ENCODE data around the gene OR2C3.
"Not testable (repeated sequence)": the region's sequence is repeated elsewhere in the genome, so short reads cannot be mapped to it uniquely, and the experiment has no call there.

Gene OR2C3

GRCh38 chr1:247517795-247518612 is 18.2 kb downstream of the OR2C3 start:
- no peak for DNase-seq (ENCODE audit: low spot score)

- no peak for DNase-seq (ENCODE audit: low spot score)
Observed at GRCh38 chr1:247506831-247507230, 29.4 kb downstream of the OR2C3 start.

- no peak for DNase-seq (ENCODE audit: low spot score)
Observed at GRCh38 chr1:247500865-247501264, 35.4 kb downstream of the OR2C3 start.

- no peak for DNase-seq (ENCODE audit: low spot score)
Observed at GRCh38 chr1:247496581-247497285, 39.5 kb downstream of the OR2C3 start.

- DNase-seq (ENCODE audit: low spot score), result no peak
Observed at GRCh38 chr1:247494767-247495166, 41.5 kb downstream of the OR2C3 start.

GRCh38 chr1:247493106-247493505 is 43.1 kb downstream of the OR2C3 start:
- no peak for DNase-seq (ENCODE audit: low spot score)

- no peak for DNase-seq (ENCODE audit: low spot score)
Observed at GRCh38 chr1:247491328-247491727, 44.9 kb downstream of the OR2C3 start.

- peak; percentile 61 for DNase-seq (ENCODE audit: low spot score)
Observed at GRCh38 chr1:247487057-247487456, 49.2 kb downstream of the OR2C3 start.

- no peak for DNase-seq (ENCODE audit: low spot score)
Observed at GRCh38 chr1:247482747-247483146, 53.5 kb downstream of the OR2C3 start.

GRCh38 chr1:247476328-247477058 is 59.7 kb downstream of the OR2C3 start:
- DNase-seq (ENCODE audit: low spot score), result not testable (repeated sequence)

GRCh38 chr1:247475793-247476192 is 60.4 kb downstream of the OR2C3 start:
- DNase-seq (ENCODE audit: low spot score), result no peak

Data from hepatic stellate cell (primary cell).